ENCODE measurements around the gene PLA2G4D. TPM values are rescaled to one million over a fixed set of nuclear protein-coding genes. Genes with fewer than 3 reads are reported as not detected.

PLA2G4D gene
- total RNA-seq, 1 donor from 2014 or later = not detected

GRCh38 chr15:42130246-42130986 is 36.1 kb upstream of the PLA2G4D start:
- peaks cover 4% of the 10 kb centered on the region for H3K27me3 ChIP-seq (ENCODE audit: control insufficient read depth, insufficient read depth, low read length)
- no peaks in the 10 kb centered on the region for H3K36me3 ChIP-seq (ENCODE audit: control insufficient read depth, insufficient read depth, low read length)
- no peak for DNase-seq (ENCODE audit: low read depth)
- H3K4me3 ChIP-seq (ENCODE audit: low read depth, low read length) = no peak overlapping the region
- no peak for TF ChIP-seq CTCF (IDR thresholded peaks at IDR 0.05; ENCODE audit: insufficient read depth, low read length, poor library complexity, severe bottlenecking)

DNA sequence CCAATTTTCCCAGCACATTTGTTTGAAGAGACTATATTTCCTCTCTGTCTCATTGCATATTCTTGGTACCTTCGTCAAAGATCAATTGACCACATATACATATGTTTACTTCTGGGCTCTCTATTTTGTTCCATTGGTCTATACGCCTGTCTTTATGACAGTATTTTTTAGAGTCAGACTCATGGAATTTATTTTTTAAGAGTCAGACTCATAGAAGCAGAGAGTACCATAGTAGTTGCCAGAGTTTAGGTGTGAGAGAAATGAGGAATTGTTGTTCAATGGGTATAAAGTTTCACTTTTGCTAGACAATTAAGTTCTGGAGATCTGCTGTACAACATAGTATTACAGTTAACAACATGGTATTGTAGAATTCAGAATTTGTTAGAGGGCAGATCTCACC is 35.0 kb upstream of the PLA2G4D start:
- Histone ChIP-seq H3K27me3 (ENCODE audit: control insufficient read depth, insufficient read depth, low read length) (peaks cover 4% of the 10 kb centered on the region), H3K36me3 (ENCODE audit: control insufficient read depth, insufficient read depth, low read length) (no peaks in the 10 kb centered on the region), H3K4me3 (ENCODE audit: low read depth, low read length) (no peak overlapping the region)
- no peak for DNase-seq (ENCODE audit: low read depth)
- TF ChIP-seq CTCF (IDR thresholded peaks at IDR 0.05; ENCODE audit: insufficient read depth, low read length, poor library complexity, severe bottlenecking) = no peak

DNA sequence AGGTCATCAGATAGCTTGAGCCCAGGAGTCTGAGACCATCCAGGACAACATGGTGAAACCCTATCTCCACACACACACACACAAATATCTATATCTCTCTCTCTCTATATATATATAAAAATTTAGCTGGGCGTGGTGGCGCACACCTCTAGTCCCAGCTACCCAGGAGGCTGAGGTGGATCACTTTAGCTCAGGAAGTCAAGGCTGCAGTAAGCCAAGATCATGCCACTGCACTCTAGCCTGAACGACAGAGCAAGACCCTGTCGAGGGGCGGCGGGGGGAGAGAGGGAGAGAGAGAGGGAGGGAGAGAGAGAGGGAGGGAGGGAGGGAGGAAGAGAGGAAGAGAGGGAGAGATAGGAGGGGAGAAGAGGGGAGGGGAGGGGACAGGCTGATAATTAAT is 34.1 kb upstream of the PLA2G4D start:
- H3K27me3 ChIP-seq (ENCODE audit: control insufficient read depth, insufficient read depth, low read length) = peaks cover 4% of the 10 kb centered on the region
- H3K4me3 ChIP-seq (ENCODE audit: low read depth, low read length) = no peak overlapping the region
- TF ChIP-seq CTCF (IDR thresholded peaks at IDR 0.05; ENCODE audit: insufficient read depth, low read length, poor library complexity, severe bottlenecking) = no peak
- no peaks in the 10 kb centered on the region for H3K36me3 ChIP-seq (ENCODE audit: control insufficient read depth, insufficient read depth, low read length)
- DNase-seq (ENCODE audit: low read depth) = no peak

DNA sequence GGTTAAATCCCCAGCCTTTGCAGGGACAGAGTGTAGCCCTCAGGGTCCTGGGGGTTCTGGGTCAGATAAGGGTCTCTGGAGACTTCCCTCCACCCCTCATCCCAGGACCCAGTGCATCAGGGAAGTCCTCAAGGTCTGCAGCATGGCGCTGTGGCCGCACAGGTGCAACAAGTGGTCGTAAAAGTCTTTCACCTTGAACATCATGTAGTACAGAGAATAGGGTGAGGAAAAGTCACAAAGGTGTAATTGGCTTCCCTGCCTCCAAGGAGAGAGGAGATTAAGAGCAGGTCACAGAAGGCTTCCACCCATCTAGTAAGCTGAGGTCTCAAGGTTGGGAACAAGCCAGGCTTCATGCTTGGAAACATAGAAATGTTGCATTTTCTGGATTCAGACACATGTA is 29.2 kb upstream of the PLA2G4D start:
- DNase-seq (ENCODE audit: low read depth) = no peak
- Histone ChIP-seq H3K36me3 (ENCODE audit: control insufficient read depth, insufficient read depth, low read length) (no peaks in the 10 kb centered on the region), H3K4me3 (ENCODE audit: low read depth, low read length) (no peak overlapping the region), H3K27me3 (ENCODE audit: control insufficient read depth, insufficient read depth, low read length) (peaks cover 4% of the 10 kb centered on the region)
- no peak for TF ChIP-seq CTCF (IDR thresholded peaks at IDR 0.05; ENCODE audit: insufficient read depth, low read length, poor library complexity, severe bottlenecking)

DNA sequence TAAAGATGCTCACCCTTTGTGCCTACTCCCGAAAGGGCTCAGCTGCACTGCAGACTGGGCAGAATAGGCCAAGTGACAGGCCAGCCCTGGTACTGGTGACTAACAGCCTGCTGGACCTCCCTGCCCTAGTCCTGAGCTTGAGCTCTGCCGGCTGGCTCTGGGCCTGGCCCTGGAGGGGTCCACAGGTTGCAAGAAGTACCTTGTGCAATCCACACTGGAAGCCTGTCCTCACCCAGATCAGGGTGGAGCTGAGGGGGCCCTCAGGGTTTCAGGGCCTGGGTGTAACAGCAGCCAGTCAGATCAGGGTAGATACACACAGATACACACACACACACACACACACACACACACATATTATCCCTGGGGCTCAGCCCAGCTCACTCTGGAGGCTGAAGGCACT is 27.3 kb upstream of the PLA2G4D start:
- Histone ChIP-seq H3K4me3 (ENCODE audit: low read depth, low read length) (no peak overlapping the region), H3K27me3 (ENCODE audit: control insufficient read depth, insufficient read depth, low read length) (peaks cover 4% of the 10 kb centered on the region), H3K36me3 (ENCODE audit: control insufficient read depth, insufficient read depth, low read length) (no peaks in the 10 kb centered on the region)
- no peak for DNase-seq (ENCODE audit: low read depth)
- no peak for TF ChIP-seq CTCF (IDR thresholded peaks at IDR 0.05; ENCODE audit: insufficient read depth, low read length, poor library complexity, severe bottlenecking)

- no peak overlapping the region for H3K4me3 ChIP-seq (ENCODE audit: low read depth, low read length)
- TF ChIP-seq CTCF (IDR thresholded peaks at IDR 0.05; ENCODE audit: insufficient read depth, low read length, poor library complexity, severe bottlenecking) = no peak
- H3K27me3 ChIP-seq (ENCODE audit: control insufficient read depth, insufficient read depth, low read length) = peaks cover 4% of the 10 kb centered on the region
- no peaks in the 10 kb centered on the region for H3K36me3 ChIP-seq (ENCODE audit: control insufficient read depth, insufficient read depth, low read length)
- no peak for DNase-seq (ENCODE audit: low read depth)
Measured at GRCh38 chr15:42121021-42121420, 26.7 kb upstream of the PLA2G4D start.

Data from kidney epithelial cell (primary cell).